HL-60 (cell line): ENCODE measurements around the gene CDT1.
"Not testable (repeated sequence)": the region's sequence is repeated elsewhere in the genome, so short reads cannot be mapped to it uniquely, and the experiment has no call there.

ENCODE experiments used
- DNase-seq, 2 experiments: peaks; one replicate each; pipeline ENCODE4 v3.0.0-alpha.2; 2010 to 2020; ENCODE audit warnings: low read depth in 1 of 2, low spot score in 1 of 2
- H3K27ac ChIP-seq: fragments of 250-450 bp; sonication (Bioruptor Pico); replicated peaks from 2 replicates; pipeline ENCODE4 v1.5.1; 2020; ENCODE audit warnings: mild to moderate bottlenecking, moderate library complexity
- H3K27me3 ChIP-seq: fragments of 250-450 bp; sonication (Bioruptor Pico); 2 replicates; pipeline ENCODE4 v1.5.1; 2021; ENCODE audit warnings: mild to moderate bottlenecking, moderate library complexity; ENCODE audit not compliant: insufficient read depth, poor library complexity, severe bottlenecking
- H3K4me3 ChIP-seq: replicated peaks from 2 replicates; pipeline ENCODE4 v1.5.1; 2011; ENCODE audit warnings: mild to moderate bottlenecking, control low read depth, low read length; ENCODE audit not compliant: insufficient read depth
- GABPA ChIP-seq: IDR thresholded peaks from 2 replicates; pipeline ENCODE4 v1.6.1; 2012; ENCODE audit warnings: low read depth
- POLR2AphosphoS5 ChIP-seq: IDR thresholded peaks from 2 replicates; pipeline ENCODE4 v1.6.1; 2012; ENCODE audit warnings: low read depth
- REST ChIP-seq: IDR thresholded peaks from 2 replicates; pipeline ENCODE4 v1.6.1; 2012; ENCODE audit warnings: low read depth; ENCODE audit not compliant: insufficient replicate concordance
- SPI1 ChIP-seq: IDR thresholded peaks from 2 replicates; pipeline ENCODE4 v1.6.1; 2012; ENCODE audit warnings: low read depth, mild to moderate bottlenecking, borderline replicate concordance
- TF ChIP-seq, protein P1 (sequence below): IDR thresholded peaks from one replicate; pipeline ENCODE4 v1.5.1; 2011; ENCODE audit warnings: low read length, control low read depth, inconsistent platforms; ENCODE audit not compliant: insufficient read depth

The CDT1 gene

DNA sequence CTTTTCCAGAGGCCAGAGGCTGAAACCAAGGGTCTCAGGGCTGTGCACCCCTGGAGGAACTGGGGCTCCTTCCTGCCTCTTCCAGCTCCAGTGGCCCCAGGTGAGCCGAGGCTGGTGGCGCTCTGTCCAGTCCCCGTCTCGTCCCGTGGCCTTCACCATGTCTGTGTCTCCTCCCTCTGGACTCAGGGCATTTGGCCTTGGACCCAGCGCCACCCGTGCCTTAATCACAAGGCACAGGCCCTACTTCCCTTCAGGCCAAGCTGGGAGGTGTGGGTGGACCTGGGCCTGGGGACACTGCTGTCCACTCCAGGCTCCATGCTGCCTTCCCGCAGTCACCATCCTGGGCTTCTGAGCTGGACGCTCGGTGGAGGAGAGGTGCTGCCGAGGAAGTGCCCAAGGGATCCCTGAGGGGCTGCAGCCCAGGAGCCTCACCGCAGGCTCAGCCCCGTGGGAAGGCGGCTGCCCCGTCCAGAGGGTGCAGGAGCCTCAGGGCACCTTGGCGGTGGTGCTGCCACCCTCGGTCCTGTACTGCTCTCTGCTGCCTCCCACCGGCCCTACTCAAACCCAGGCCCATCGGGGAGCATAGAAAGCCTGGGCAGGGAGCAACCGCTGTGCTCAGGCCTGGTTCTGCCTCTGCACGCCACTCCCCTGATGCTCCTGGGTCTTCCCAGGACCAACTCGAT is 17.7 kb downstream of the CDT1 start:
- DNase-seq = no peak
- no peak for TF ChIP-seq GABPA
- TF ChIP-seq, protein P1, sequence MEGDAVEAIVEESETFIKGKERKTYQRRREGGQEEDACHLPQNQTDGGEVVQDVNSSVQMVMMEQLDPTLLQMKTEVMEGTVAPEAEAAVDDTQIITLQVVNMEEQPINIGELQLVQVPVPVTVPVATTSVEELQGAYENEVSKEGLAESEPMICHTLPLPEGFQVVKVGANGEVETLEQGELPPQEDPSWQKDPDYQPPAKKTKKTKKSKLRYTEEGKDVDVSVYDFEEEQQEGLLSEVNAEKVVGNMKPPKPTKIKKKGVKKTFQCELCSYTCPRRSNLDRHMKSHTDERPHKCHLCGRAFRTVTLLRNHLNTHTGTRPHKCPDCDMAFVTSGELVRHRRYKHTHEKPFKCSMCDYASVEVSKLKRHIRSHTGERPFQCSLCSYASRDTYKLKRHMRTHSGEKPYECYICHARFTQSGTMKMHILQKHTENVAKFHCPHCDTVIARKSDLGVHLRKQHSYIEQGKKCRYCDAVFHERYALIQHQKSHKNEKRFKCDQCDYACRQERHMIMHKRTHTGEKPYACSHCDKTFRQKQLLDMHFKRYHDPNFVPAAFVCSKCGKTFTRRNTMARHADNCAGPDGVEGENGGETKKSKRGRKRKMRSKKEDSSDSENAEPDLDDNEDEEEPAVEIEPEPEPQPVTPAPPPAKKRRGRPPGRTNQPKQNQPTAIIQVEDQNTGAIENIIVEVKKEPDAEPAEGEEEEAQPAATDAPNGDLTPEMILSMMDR = no peak
- TF ChIP-seq POLR2AphosphoS5 = no peak
- TF ChIP-seq SPI1 = no peak
- no peak for TF ChIP-seq REST
- no peak overlapping the region for H3K27ac ChIP-seq
- no peaks in the 10 kb centered on the region for H3K27me3 ChIP-seq
- no peak overlapping the region for H3K4me3 ChIP-seq

DNA sequence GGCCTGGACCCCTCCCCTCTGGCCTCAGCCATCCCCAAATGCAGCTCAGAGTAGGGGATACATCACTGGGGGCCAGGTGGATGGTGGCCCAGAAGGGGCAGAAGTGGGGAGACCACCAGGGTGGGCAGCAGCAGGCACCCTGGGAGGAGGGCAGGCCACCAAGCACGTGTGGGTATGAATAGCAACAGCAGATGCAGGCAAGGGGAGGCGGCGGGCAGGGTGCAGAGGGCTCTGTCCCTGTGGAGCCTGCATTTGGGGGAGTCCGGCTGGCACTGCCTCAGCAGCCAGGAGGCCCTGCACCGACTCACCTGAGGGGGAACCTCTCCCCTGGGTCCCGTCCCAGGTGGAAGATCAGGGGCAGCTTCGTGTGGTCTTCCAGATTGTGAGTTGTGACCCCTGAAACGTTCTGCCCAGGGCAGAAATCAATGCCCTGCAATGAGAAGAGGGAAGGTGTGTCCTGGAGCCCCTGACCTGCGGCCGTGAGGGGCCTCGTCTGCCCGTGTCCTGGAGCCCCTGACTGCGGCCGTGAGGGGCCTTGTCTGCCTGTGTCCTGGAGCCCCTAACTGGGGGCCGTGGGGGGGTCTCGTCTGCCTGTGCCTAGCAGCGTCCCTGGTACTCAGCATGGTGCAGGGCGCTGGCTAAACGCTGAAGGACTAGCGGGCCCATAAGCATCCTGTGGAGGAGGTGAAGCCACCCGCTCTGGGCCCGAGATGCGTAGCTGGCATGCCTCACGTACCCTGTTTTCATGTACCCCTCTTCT is 18.9 kb downstream of the CDT1 start:
- no peak for DNase-seq
- no peak for TF ChIP-seq REST
- TF ChIP-seq GABPA = no peak
- TF ChIP-seq, protein P1 = no peak
- TF ChIP-seq POLR2AphosphoS5 = no peak
- no peak for TF ChIP-seq SPI1

DNA sequence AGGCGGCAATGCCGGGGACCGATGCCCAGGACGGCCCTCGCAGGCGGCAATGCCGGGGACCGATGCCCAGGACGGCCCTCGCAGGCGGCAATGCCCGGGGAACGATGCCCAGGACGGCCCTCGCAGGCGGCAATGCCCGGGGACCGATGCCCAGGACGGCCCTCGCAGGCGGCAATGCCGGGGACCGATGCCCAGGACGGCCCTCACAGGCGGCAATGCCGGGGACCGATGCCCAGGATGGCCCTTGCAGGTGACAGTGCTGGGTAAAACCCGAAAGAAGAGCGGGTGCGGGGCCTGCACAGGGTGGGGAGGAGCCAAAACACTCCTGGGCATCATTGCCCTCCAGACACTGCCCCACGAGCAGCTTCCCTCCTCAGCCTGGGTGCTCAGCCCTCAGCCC is 20.1 kb downstream of the CDT1 start:
- H3K27me3 ChIP-seq, H3K27ac ChIP-seq, DNase-seq, H3K4me3 ChIP-seq: not testable (repeated sequence)

More for the DNA sequence above, 18.9 kb downstream of the CDT1 start:
- H3K4me3 ChIP-seq = no peak overlapping the region
- no peak overlapping the region for H3K27ac ChIP-seq
- no peaks in the 10 kb centered on the region for H3K27me3 ChIP-seq

DNA sequence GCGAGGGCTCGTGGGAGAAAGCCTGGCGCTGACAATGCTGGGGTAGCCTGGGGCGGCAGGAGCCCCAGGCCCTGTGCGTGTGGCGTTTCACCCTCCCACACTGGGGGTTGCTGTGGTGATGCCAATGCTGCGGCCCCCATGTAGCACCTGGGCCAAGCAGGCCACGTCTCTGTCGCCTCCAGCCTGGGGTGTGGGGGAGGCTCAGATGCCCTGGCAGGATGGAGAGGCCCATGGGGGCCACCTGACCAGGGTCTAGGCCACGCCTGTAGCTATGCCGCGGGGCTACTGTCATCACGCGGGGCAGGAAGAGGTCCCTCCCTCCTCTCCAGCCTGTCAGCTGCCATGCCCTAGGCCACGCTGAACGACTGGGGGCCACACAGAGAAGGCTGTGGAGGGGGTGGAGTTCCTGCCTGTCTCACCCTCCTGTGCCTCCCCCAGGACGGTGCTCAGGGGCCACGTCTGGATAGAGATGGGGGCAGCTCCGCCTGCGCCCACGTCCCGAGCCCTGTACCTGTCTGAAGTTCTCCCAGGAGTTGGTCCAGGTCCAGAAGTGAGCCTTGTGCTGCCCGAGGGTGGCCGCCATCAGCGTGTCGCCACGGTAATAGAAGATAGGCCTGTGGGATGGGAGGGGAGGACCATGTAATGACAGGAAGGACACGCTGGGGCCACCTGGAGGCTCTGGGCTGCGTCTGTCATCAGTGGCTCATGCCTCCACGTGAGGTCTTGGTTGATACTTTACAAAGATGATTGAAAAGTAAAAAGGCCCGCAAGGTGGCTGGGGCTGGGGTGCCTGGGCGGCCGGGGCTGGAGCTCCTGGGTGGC is 20.9 kb downstream of the CDT1 start:
- H3K27me3 ChIP-seq = no peaks in the 10 kb centered on the region
- TF ChIP-seq, protein P1 = no peak

More for the DNA sequence above, 20.9 kb downstream of the CDT1 start:
- Histone ChIP-seq H3K27ac (no peak overlapping the region), H3K4me3 (no peak overlapping the region)
- DNase-seq = no peak
